Measurements from ENCODE around the gene RNF225. TPM values are rescaled to one million over a fixed set of nuclear protein-coding genes. Genes with fewer than 3 reads are reported as not detected.
A peak's percentile ranks its signal among the peaks of the same experiment; 100 is the strongest.

Gene RNF225
- total and polyA plus RNA-seq, 9 of the 15 experiments (the other 6 are each of a cell fraction or from before 2014, with no cell fraction given) = 0.33 TPM; not detected in 8

GRCh38 chr19:58361900-58362271 lies 33.6 kb upstream of the RNF225 start (continued):
- peak; percentile 39; the same call in 1 of the 2 replicates for TF ChIP-seq LEF1 (IDR thresholded peaks at IDR 0.05)
- no peak for TF ChIP-seq ZNF184 (CRISPR knock-in tag; IDR thresholded peaks at IDR 0.05)
- TF ChIP-seq ZNF263 (CRISPR knock-in tag; IDR thresholded peaks at IDR 0.05; ENCODE audit: borderline replicate concordance) = no peak
- TF ChIP-seq BRCA1 (IDR thresholded peaks at IDR 0.05) = no peak
- no peak for TF ChIP-seq BRCA1 (CRISPR knock-in tag; IDR thresholded peaks at IDR 0.05)
- TF ChIP-seq ZNF197 (CRISPR knock-in tag; IDR thresholded peaks at IDR 0.05; ENCODE audit: low read depth) = no peak
- no peak for TF ChIP-seq DPF2 (IDR thresholded peaks at IDR 0.05)
- TF ChIP-seq, protein P1, sequence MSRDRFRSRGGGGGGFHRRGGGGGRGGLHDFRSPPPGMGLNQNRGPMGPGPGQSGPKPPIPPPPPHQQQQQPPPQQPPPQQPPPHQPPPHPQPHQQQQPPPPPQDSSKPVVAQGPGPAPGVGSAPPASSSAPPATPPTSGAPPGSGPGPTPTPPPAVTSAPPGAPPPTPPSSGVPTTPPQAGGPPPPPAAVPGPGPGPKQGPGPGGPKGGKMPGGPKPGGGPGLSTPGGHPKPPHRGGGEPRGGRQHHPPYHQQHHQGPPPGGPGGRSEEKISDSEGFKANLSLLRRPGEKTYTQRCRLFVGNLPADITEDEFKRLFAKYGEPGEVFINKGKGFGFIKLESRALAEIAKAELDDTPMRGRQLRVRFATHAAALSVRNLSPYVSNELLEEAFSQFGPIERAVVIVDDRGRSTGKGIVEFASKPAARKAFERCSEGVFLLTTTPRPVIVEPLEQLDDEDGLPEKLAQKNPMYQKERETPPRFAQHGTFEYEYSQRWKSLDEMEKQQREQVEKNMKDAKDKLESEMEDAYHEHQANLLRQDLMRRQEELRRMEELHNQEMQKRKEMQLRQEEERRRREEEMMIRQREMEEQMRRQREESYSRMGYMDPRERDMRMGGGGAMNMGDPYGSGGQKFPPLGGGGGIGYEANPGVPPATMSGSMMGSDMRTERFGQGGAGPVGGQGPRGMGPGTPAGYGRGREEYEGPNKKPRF (IDR thresholded peaks at IDR 0.05; ENCODE audit: low read depth, low read length) = no peak
- peak; percentile 60 for TF ChIP-seq CREM (IDR thresholded peaks at IDR 0.05; ENCODE audit: low read depth)
- peak; percentile 86; the same call in 1 of the 2 replicates for TF ChIP-seq BRD4 (IDR thresholded peaks at IDR 0.05)
- TF ChIP-seq ZFP30 (CRISPR knock-in tag; IDR thresholded peaks at IDR 0.05; ENCODE audit: borderline replicate concordance) = no peak
- TF ChIP-seq EGR1 (conservative IDR thresholded peaks at IDR 0.05) = peak; percentile 83
- TF ChIP-seq DACH1 (IDR thresholded peaks at IDR 0.05; ENCODE audit: partially characterized antibody) = peak; percentile 15
- TF ChIP-seq, protein P2, sequence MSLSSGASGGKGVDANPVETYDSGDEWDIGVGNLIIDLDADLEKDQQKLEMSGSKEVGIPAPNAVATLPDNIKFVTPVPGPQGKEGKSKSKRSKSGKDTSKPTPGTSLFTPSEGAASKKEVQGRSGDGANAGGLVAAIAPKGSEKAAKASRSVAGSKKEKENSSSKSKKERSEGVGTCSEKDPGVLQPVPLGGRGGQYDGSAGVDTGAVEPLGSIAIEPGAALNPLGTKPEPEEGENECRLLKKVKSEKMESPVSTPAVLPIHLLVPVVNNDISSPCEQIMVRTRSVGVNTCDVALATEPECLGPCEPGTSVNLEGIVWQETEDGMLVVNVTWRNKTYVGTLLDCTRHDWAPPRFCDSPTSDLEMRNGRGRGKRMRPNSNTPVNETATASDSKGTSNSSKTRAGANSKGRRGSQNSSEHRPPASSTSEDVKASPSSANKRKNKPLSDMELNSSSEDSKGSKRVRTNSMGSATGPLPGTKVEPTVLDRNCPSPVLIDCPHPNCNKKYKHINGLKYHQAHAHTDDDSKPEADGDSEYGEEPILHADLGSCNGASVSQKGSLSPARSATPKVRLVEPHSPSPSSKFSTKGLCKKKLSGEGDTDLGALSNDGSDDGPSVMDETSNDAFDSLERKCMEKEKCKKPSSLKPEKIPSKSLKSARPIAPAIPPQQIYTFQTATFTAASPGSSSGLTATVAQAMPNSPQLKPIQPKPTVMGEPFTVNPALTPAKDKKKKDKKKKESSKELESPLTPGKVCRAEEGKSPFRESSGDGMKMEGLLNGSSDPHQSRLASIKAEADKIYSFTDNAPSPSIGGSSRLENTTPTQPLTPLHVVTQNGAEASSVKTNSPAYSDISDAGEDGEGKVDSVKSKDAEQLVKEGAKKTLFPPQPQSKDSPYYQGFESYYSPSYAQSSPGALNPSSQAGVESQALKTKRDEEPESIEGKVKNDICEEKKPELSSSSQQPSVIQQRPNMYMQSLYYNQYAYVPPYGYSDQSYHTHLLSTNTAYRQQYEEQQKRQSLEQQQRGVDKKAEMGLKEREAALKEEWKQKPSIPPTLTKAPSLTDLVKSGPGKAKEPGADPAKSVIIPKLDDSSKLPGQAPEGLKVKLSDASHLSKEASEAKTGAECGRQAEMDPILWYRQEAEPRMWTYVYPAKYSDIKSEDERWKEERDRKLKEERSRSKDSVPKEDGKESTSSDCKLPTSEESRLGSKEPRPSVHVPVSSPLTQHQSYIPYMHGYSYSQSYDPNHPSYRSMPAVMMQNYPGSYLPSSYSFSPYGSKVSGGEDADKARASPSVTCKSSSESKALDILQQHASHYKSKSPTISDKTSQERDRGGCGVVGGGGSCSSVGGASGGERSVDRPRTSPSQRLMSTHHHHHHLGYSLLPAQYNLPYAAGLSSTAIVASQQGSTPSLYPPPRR (CRISPR knock-in tag; IDR thresholded peaks at IDR 0.05; ENCODE audit: borderline replicate concordance) = 0 out of 2 replicates have a peak, but pooled peaks have one; percentile 86
- 0 out of 2 replicates have a peak, but pooled peaks have one; percentile 27 for TF ChIP-seq ZNF766 (CRISPR knock-in tag; conservative IDR thresholded peaks at IDR 0.05)
- TF ChIP-seq GMEB1 (CRISPR knock-in tag; IDR thresholded peaks at IDR 0.05) = peak; percentile 64
- TF ChIP-seq, protein P3, sequence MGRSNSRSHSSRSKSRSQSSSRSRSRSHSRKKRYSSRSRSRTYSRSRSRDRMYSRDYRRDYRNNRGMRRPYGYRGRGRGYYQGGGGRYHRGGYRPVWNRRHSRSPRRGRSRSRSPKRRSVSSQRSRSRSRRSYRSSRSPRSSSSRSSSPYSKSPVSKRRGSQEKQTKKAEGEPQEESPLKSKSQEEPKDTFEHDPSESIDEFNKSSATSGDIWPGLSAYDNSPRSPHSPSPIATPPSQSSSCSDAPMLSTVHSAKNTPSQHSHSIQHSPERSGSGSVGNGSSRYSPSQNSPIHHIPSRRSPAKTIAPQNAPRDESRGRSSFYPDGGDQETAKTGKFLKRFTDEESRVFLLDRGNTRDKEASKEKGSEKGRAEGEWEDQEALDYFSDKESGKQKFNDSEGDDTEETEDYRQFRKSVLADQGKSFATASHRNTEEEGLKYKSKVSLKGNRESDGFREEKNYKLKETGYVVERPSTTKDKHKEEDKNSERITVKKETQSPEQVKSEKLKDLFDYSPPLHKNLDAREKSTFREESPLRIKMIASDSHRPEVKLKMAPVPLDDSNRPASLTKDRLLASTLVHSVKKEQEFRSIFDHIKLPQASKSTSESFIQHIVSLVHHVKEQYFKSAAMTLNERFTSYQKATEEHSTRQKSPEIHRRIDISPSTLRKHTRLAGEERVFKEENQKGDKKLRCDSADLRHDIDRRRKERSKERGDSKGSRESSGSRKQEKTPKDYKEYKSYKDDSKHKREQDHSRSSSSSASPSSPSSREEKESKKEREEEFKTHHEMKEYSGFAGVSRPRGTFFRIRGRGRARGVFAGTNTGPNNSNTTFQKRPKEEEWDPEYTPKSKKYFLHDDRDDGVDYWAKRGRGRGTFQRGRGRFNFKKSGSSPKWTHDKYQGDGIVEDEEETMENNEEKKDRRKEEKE (IDR thresholded peaks at IDR 0.05; ENCODE audit: borderline replicate concordance in 1 of 2, control insufficient read depth in 1 of 2, low read depth in 2 of 2, low read length in 1 of 2) = no peak
